GM21717 (cell line): ENCODE data around the gene CHSY3.
A peak's percentile ranks its signal among the peaks of the same experiment; 100 is the strongest.

ENCODE experiments used
- ATAC-seq: cut with Tn5 transposase; IDR thresholded peaks from one replicate; pipeline ENCODE4 v1.9.1; 2021; ENCODE audit warnings: mild to moderate bottlenecking, moderate library complexity; ENCODE audit not compliant: unreplicated experiment

CHSY3 gene

GRCh38 chr5:130078661-130079060 is 174.4 kb downstream of the CHSY3 start:
- no peak for ATAC-seq

- ATAC-seq, result no peak
These were observed 186.5 kb downstream of the CHSY3 start for GRCh38 chr5:130090569-130091270.

- no peak for ATAC-seq
These were observed 188.7 kb downstream of the CHSY3 start for GRCh38 chr5:130092991-130093390.

GRCh38 chr5:130096483-130096882 is 192.2 kb downstream of the CHSY3 start:
- ATAC-seq, result no peak

- no peak for ATAC-seq
These were observed 194.7 kb downstream of the CHSY3 start for GRCh38 chr5:130099008-130099407.

GRCh38 chr5:130102375-130102774 is 198.1 kb downstream of the CHSY3 start:
- peak; percentile 95 for ATAC-seq

GRCh38 chr5:130102960-130103359 is 198.7 kb downstream of the CHSY3 start:
- peak; percentile 13 for ATAC-seq

GRCh38 chr5:130104895-130105688 is 200.8 kb downstream of the CHSY3 start:
- ATAC-seq, result no peak

- ATAC-seq, result no peak
These were observed 202.2 kb downstream of the CHSY3 start for GRCh38 chr5:130106480-130106879.

GRCh38 chr5:130109152-130109551 is 204.9 kb downstream of the CHSY3 start:
- peak; percentile 57 for ATAC-seq

- no peak for ATAC-seq
These were observed 206.1 kb downstream of the CHSY3 start for GRCh38 chr5:130110328-130110727.

- ATAC-seq, result peak; percentile 18
These were observed 207.5 kb downstream of the CHSY3 start for GRCh38 chr5:130111746-130112145.

- peak; percentile 97 for ATAC-seq
These were observed 208.0 kb downstream of the CHSY3 start for GRCh38 chr5:130112246-130112645.

GRCh38 chr5:130115686-130116085 is 211.4 kb downstream of the CHSY3 start:
- no peak for ATAC-seq

- ATAC-seq, result no peak
These were observed 212.2 kb downstream of the CHSY3 start for GRCh38 chr5:130116462-130116861.

- ATAC-seq, result no peak
These were observed 212.7 kb downstream of the CHSY3 start for GRCh38 chr5:130116972-130117371.

- no peak for ATAC-seq
These were observed 222.5 kb downstream of the CHSY3 start for GRCh38 chr5:130126746-130127145.

- ATAC-seq, result no peak
These were observed 231.2 kb downstream of the CHSY3 start for GRCh38 chr5:130135506-130135905.

GRCh38 chr5:130136300-130136699 is 232.0 kb downstream of the CHSY3 start:
- ATAC-seq, result no peak

- ATAC-seq, result no peak
These were observed 233.4 kb downstream of the CHSY3 start for GRCh38 chr5:130137681-130138080.

- no peak for ATAC-seq
These were observed 234.3 kb downstream of the CHSY3 start for GRCh38 chr5:130138406-130139045.
